K562 (cell line): ENCODE results near the gene RGL2. TPM values are rescaled to one million over a fixed set of nuclear protein-coding genes. Genes with fewer than 3 reads are reported as not detected.

Source experiments
- HNRNPL ChIP-seq: fragments of 200-400 bp; formaldehyde crosslinking; IDR thresholded peaks from 2 replicates; pipeline ENCODE4 v1.6.1; 2017; ENCODE audit warnings: low read depth, mild to moderate bottlenecking, low read length
- HSF4 ChIP-seq: fragments of 250-450 bp; sonication (Bioruptor Pico); IDR thresholded peaks from 2 replicates; pipeline ENCODE4 v2.1.2; 2022; ENCODE audit warnings: mild to moderate bottlenecking, moderate library complexity, borderline replicate concordance
- ILF3 ChIP-seq: fragments of 450-650 bp; IDR thresholded peaks from 2 replicates; pipeline ENCODE4 v1.6.1; 2018; ENCODE audit warnings: antibody characterized with exemption, mild to moderate bottlenecking, moderate library complexity, borderline replicate concordance
- KAT2B ChIP-seq: IDR thresholded peaks from one replicate; pipeline ENCODE4 v1.6.1; 2012; ENCODE audit warnings: low read depth, mild to moderate bottlenecking, control low read depth, inconsistent platforms, low read length, moderate library complexity
- KDM1A ChIP-seq, 2 experiments: fragments of 450-650 bp; IDR thresholded peaks; 2 replicates each; pipeline ENCODE4 v1.6.1; 2016; ENCODE audit warnings: mild to moderate bottlenecking in 2 of 2
- KDM5B ChIP-seq: fragments of 200-600 bp; sonication (generic); IDR thresholded peaks from 2 replicates; pipeline ENCODE4 v1.6.1; 2012; ENCODE audit warnings: low read depth, mild to moderate bottlenecking, moderate library complexity, low read length, control low read depth, inconsistent platforms; ENCODE audit not compliant: insufficient replicate concordance
- MEF2A ChIP-seq: IDR thresholded peaks from 2 replicates; pipeline ENCODE4 v1.6.1; 2011; ENCODE audit warnings: low read depth, mild to moderate bottlenecking, low read length, moderate library complexity; ENCODE audit not compliant: control insufficient read depth
- MTA2 ChIP-seq: fragments of 450-650 bp; IDR thresholded peaks from 2 replicates; pipeline ENCODE4 v1.6.1; 2016; ENCODE audit warnings: low read depth
- NBN ChIP-seq: fragments of 450-650 bp; IDR thresholded peaks from 2 replicates; pipeline ENCODE4 v1.6.1; 2016; ENCODE audit warnings: low read depth, mild to moderate bottlenecking
- PHB2 ChIP-seq: fragments of 450-650 bp; IDR thresholded peaks from 2 replicates; pipeline ENCODE4 v1.6.1; 2017; ENCODE audit warnings: low read depth
- PURB ChIP-seq: sonication (generic); formaldehyde crosslinking; IDR thresholded peaks from 2 replicates; pipeline ENCODE4 v1.9.0; 2021; ENCODE audit warnings: low read depth, mild to moderate bottlenecking, missing genetic modification reagents
- REST ChIP-seq, 2 experiments: fragments of 450-650 bp; formaldehyde crosslinking in 1 of 2; IDR thresholded peaks; 2 replicates each; pipeline versions ENCODE4 v1.4.0 to v1.6.1; 2014 to 2020; ENCODE audit warnings: mild to moderate bottlenecking in 2 of 2, borderline replicate concordance in 1 of 2, low read depth in 1 of 2
- TBL1XR1 ChIP-seq, 2 experiments: IDR thresholded peaks; 2 replicates each; pipeline ENCODE4 v1.6.1; 2012; ENCODE audit warnings: improper control_type of control experiment in 2 of 2, low read length in 2 of 2, mild to moderate bottlenecking in 1 of 2
- ZNF282 ChIP-seq: sonication (generic); formaldehyde crosslinking; IDR thresholded peaks from 2 replicates; pipeline ENCODE4 v1.8.1; 2023; ENCODE audit warnings: missing genetic modification reagents
- ZNF512 ChIP-seq: IDR thresholded peaks from 2 replicates; pipeline ENCODE4 v1.6.1; 2016; ENCODE audit warnings: missing genetic modification characterization, missing compliant biosample characterization
- ZNF583 ChIP-seq: fragments of 250-450 bp; sonication (Bioruptor Pico); IDR thresholded peaks from 2 replicates; pipeline ENCODE4 v1.4.0; 2020
- ZNF586 ChIP-seq: fragments of 450-650 bp; formaldehyde crosslinking; conservative IDR thresholded peaks from 2 replicates; pipeline ENCODE4 v1.4.0; 2020; ENCODE audit warnings: mild to moderate bottlenecking, moderate library complexity
- ZNF699 ChIP-seq: fragments of 250-450 bp; sonication (Bioruptor Pico); IDR thresholded peaks from 2 replicates; pipeline ENCODE4 v1.8.0; 2021; ENCODE audit warnings: mild to moderate bottlenecking, moderate library complexity; ENCODE audit not compliant: insufficient replicate concordance
- polyA plus RNA-seq, 8 experiments: library from polyadenylated mRNA; depleted of rRNA in 4 of 8; stranded (reverse) in 5 of 8; unstranded in 3 of 8; fragments of >200 nt; fragmentation: Nextera tagmentation in 2 of 8; fragmentation: Illumina TruSeq in 1 of 8; extraction: Ambion mirVana in 2 of 8; extraction: Trizol in 1 of 8; gene quantifications; 2 replicates each; pipeline versions ENCODE4 v1.2.1 to v1.2.3, GENCODE V29; 2011 to 2014; ENCODE audit warnings: inconsistent platforms in 1 of 8, missing spikeins in 1 of 8
- total RNA-seq, 7 experiments: library from RNA; depleted of rRNA in 6 of 7; stranded (reverse); fragments of >200 nt in 6 of 7; fragmentation: Illumina TruSeq in 2 of 7; extraction: Trizol in 2 of 7; gene quantifications; 2 replicates each; pipeline versions ENCODE4 v1.2.1 to v1.2.3, GENCODE V29; 2011 to 2021; ENCODE audit warnings: low replicate concordance in 1 of 7

Gene RGL2
- total and polyA plus RNA-seq, 9 of the 15 experiments (the other 6 are each of a cell fraction or from before 2014, with no cell fraction given): 1.8 to 57.1 (median 19.5) TPM

- TF ChIP-seq REST (IDR thresholded peaks at IDR 0.05; ENCODE audit: borderline replicate concordance) (peak; percentile 81; the same call in 1 of the 2 replicates), REST (CRISPR knock-in tag; IDR thresholded peaks at IDR 0.05; ENCODE audit: low read depth) (no peak), ZNF512 (tag) (no peak), HNRNPL (no peak), KAT2B (peak; percentile 88), KDM5B (no peak), NBN (peak; percentile 46; the same call in 1 of the 2 replicates), MTA2 (no peak), PURB (no peak), ZNF699 (no peak), ILF3 (no peak), ZNF586 (CRISPR knock-in tag) (no peak), HSF4 (CRISPR knock-in tag) (no peak), ZNF282 (CRISPR knock-in tag) (no peak), PHB2 (no peak), KDM1A (IDR thresholded peaks at IDR 0.05) (no peak), ZNF583 (CRISPR knock-in tag) (no peak), MEF2A (peak; percentile 43; the same call in 1 of the 2 replicates), TBL1XR1 (IDR thresholded peaks at IDR 0.05; ENCODE audit: low read length in 2 of 2) (peak in 1 of 2 experiments; percentile 39; a peak in 1 of 4 replicates)
Measured at GRCh38 chr6:33279971-33280511, 18.7 kb downstream of the RGL2 start (continued).
